Measurements from ENCODE around the gene ZNF223. TPM values are rescaled to one million over a fixed set of nuclear protein-coding genes. Genes with fewer than 3 reads are reported as not detected.
A peak's percentile ranks its signal among the peaks of the same experiment; 100 is the strongest.

ZNF223 gene
- total RNA-seq, 1 donor from 2014 or later, result 8.4 TPM

GRCh38 chr19:44005973-44006372, 45.9 kb upstream of the ZNF223 start:
- H3K27ac Mint-ChIP-seq, result no peak overlapping the region
- peak overlapping the region; percentile 28 for H3K4me3 Mint-ChIP-seq
- peaks cover 18% of the 10 kb centered on the region for H3K9me3 Mint-ChIP-seq
- peaks cover 55% of the 10 kb centered on the region for H3K36me3 Mint-ChIP-seq
- no peak for DNase-seq (ENCODE audit: extremely low spot score, unreplicated experiment)
- peaks cover 3% of the 10 kb centered on the region for H3K27me3 Mint-ChIP-seq
- TF ChIP-seq CTCF (conservative IDR thresholded peaks at IDR 0.05), result no peak
- peaks cover 17% of the 10 kb centered on the region for H3K4me1 Mint-ChIP-seq (ENCODE audit: unreplicated experiment)

GRCh38 chr19:44007473-44007872, 44.4 kb upstream of the ZNF223 start:
- Mint-ChIP-seq H3K27me3 (no peaks in the 10 kb centered on the region), H3K9me3 (peaks cover 21% of the 10 kb centered on the region), H3K4me3 (no peak overlapping the region), H3K27ac (no peak overlapping the region), H3K4me1 (ENCODE audit: unreplicated experiment) (peaks cover 10% of the 10 kb centered on the region), H3K36me3 (peaks cover 62% of the 10 kb centered on the region)
- no peak for DNase-seq (ENCODE audit: extremely low spot score, unreplicated experiment)
- no peak for TF ChIP-seq CTCF (conservative IDR thresholded peaks at IDR 0.05)

- Mint-ChIP-seq H3K9me3 (peaks cover 31% of the 10 kb centered on the region), H3K27ac (no peak overlapping the region), H3K36me3 (peaks cover 67% of the 10 kb centered on the region), H3K4me1 (ENCODE audit: unreplicated experiment) (no peaks in the 10 kb centered on the region), H3K4me3 (no peak overlapping the region), H3K27me3 (no peaks in the 10 kb centered on the region)
- no peak for DNase-seq (ENCODE audit: extremely low spot score, unreplicated experiment)
- TF ChIP-seq CTCF (conservative IDR thresholded peaks at IDR 0.05), result no peak
Observed at GRCh38 chr19:44010468-44010867, 41.4 kb upstream of the ZNF223 start.

GRCh38 chr19:44019498-44019897, 32.3 kb upstream of the ZNF223 start:
- H3K4me3 Mint-ChIP-seq, result no peak overlapping the region
- no peak for DNase-seq (ENCODE audit: extremely low spot score, unreplicated experiment)
- H3K27ac Mint-ChIP-seq, result no peak overlapping the region
- peaks cover under 1% of the 10 kb centered on the region for H3K36me3 Mint-ChIP-seq
- H3K4me1 Mint-ChIP-seq (ENCODE audit: unreplicated experiment), result peaks cover under 1% of the 10 kb centered on the region
- peaks cover 6% of the 10 kb centered on the region for H3K9me3 Mint-ChIP-seq
- peaks cover 17% of the 10 kb centered on the region for H3K27me3 Mint-ChIP-seq
- no peak for TF ChIP-seq CTCF (conservative IDR thresholded peaks at IDR 0.05)

- TF ChIP-seq CTCF (conservative IDR thresholded peaks at IDR 0.05), result no peak
- Mint-ChIP-seq H3K36me3 (peaks cover 13% of the 10 kb centered on the region), H3K9me3 (peaks cover 12% of the 10 kb centered on the region), H3K27ac (no peak overlapping the region), H3K27me3 (peaks cover 17% of the 10 kb centered on the region), H3K4me1 (ENCODE audit: unreplicated experiment) (peaks cover 14% of the 10 kb centered on the region), H3K4me3 (no peak overlapping the region)
- DNase-seq (ENCODE audit: extremely low spot score, unreplicated experiment), result no peak
Observed at GRCh38 chr19:44021221-44021620, 30.6 kb upstream of the ZNF223 start.

GRCh38 chr19:44024900-44025216, 27.0 kb upstream of the ZNF223 start:
- DNase-seq (ENCODE audit: extremely low spot score, unreplicated experiment), result no peak
- Mint-ChIP-seq H3K27ac (peak overlapping the region; percentile 91), H3K27me3 (peaks cover 13% of the 10 kb centered on the region), H3K36me3 (peaks cover 42% of the 10 kb centered on the region), H3K9me3 (peaks cover 19% of the 10 kb centered on the region), H3K4me1 (ENCODE audit: unreplicated experiment) (peaks cover 14% of the 10 kb centered on the region), H3K4me3 (peak overlapping the region; percentile 98)
- TF ChIP-seq CTCF (conservative IDR thresholded peaks at IDR 0.05), result no peak
